Measurements from ENCODE around the gene IQGAP2. TPM values are rescaled to one million over a fixed set of nuclear protein-coding genes. Genes with fewer than 3 reads are reported as not detected.

The IQGAP2 gene
- total RNA-seq, 1 experiment from 2014 or later, result 0.59 TPM

- Histone ChIP-seq H3K9me3 (ENCODE audit: control insufficient read depth, insufficient read depth, low read depth, low read length) (no peaks in the 10 kb centered on the region), H3K36me3 (ENCODE audit: control insufficient read depth, insufficient read depth, low read length) (no peaks in the 10 kb centered on the region), H3K27ac (ENCODE audit: low read length) (no peak overlapping the region), H3K4me3 (ENCODE audit: low read depth in 2 of 2, low read length in 2 of 2) (no peak overlapping the region), H3K27me3 (ENCODE audit: control insufficient read depth, insufficient read depth, low read length) (no peaks in the 10 kb centered on the region), H3K4me1 (ENCODE audit: control insufficient read depth, insufficient read depth, low read length) (no peaks in the 10 kb centered on the region)
- POLR2A ChIA-PET, result interaction anchor here (0.6 kb wide), 1 partner anchor 131 kb away, joined by 8 read pairs; no protein-coding TSS in a partner anchor
- in situ Hi-C loops (cut with HindIII; ENCODE audit: low pct_unique_long_range_greater_than_20kb, low sequenced_read_pairs) (no loop called here), intact Hi-C loops (cut with micrococcal nuclease; ENCODE audit: unreplicated experiment) (no loop called here)
- CTCF ChIA-PET, result interaction anchor here (0.7 kb wide), 1 partner anchor 132 kb away, joined by 4 read pairs; no protein-coding TSS in a partner anchor
- BruUV-seq (replicated peaks), result no TSS peak
- ATAC-seq (no peak), DNase-seq (ENCODE audit: low read depth, low spot score) (no peak)
- TF ChIP-seq CTCF (IDR thresholded peaks at IDR 0.05) (no peak), POLR2AphosphoS5 (IDR thresholded peaks at IDR 0.05; ENCODE audit: low read depth, low read length) (no peak), TCF7L2 (IDR thresholded peaks at IDR 0.05; ENCODE audit: low read depth, low read length) (no peak), REST (IDR thresholded peaks at IDR 0.05; ENCODE audit: insufficient read depth in 1 of 2, low read depth in 2 of 2, low read length in 1 of 2) (no peak), SIN3A (IDR thresholded peaks at IDR 0.05; ENCODE audit: borderline replicate concordance, insufficient read depth, low read depth, low read length) (no peak)
These were observed 239.4 kb downstream of the IQGAP2 start for GRCh38 chr5:76642390-76643040.

- no peaks in the 10 kb centered on the region for H3K9me3 ChIP-seq (ENCODE audit: control insufficient read depth, insufficient read depth, low read depth, low read length)
- CTCF ChIA-PET, result interaction anchor here (0.7 kb wide), 2 partner anchors 114 to 131 kb away, joined by 4 read pairs; no protein-coding TSS in a partner anchor
- H3K4me1 ChIP-seq (ENCODE audit: control insufficient read depth, insufficient read depth, low read length), result no peaks in the 10 kb centered on the region
- no peak for TF ChIP-seq TCF7L2 (IDR thresholded peaks at IDR 0.05; ENCODE audit: low read depth, low read length)
- no peak for TF ChIP-seq SIN3A (IDR thresholded peaks at IDR 0.05; ENCODE audit: borderline replicate concordance, insufficient read depth, low read depth, low read length)
- no peak for TF ChIP-seq POLR2AphosphoS5 (IDR thresholded peaks at IDR 0.05; ENCODE audit: low read depth, low read length)
- TF ChIP-seq CTCF (IDR thresholded peaks at IDR 0.05), result no peak
- TF ChIP-seq REST (IDR thresholded peaks at IDR 0.05; ENCODE audit: insufficient read depth in 1 of 2, low read depth in 2 of 2, low read length in 1 of 2), result no peak
- intact Hi-C loops (cut with micrococcal nuclease; ENCODE audit: unreplicated experiment) (no loop called here), in situ Hi-C loops (cut with HindIII; ENCODE audit: low pct_unique_long_range_greater_than_20kb, low sequenced_read_pairs) (no loop called here)
- no peak overlapping the region for H3K27ac ChIP-seq (ENCODE audit: low read length)
- H3K27me3 ChIP-seq (ENCODE audit: control insufficient read depth, insufficient read depth, low read length), result no peaks in the 10 kb centered on the region
- H3K4me3 ChIP-seq (ENCODE audit: low read depth in 2 of 2, low read length in 2 of 2), result no peak overlapping the region
- no peak for DNase-seq (ENCODE audit: low read depth, low spot score)
- ATAC-seq, result no peak
- no TSS peak for BruUV-seq (replicated peaks)
- POLR2A ChIA-PET, result no interaction called here
- H3K36me3 ChIP-seq (ENCODE audit: control insufficient read depth, insufficient read depth, low read length), result no peaks in the 10 kb centered on the region
These were observed 240.3 kb downstream of the IQGAP2 start for GRCh38 chr5:76643371-76643770.
